SHP77 treated with DMSO at 0.1 percent for 48 hours (cell line): ENCODE results near the gene AQP1.

Experiments used
- DNase-seq: peaks from one replicate; lab custom pipeline; 2025; lab: John Stamatoyannopoulos, UW

The AQP1 gene

DNA sequence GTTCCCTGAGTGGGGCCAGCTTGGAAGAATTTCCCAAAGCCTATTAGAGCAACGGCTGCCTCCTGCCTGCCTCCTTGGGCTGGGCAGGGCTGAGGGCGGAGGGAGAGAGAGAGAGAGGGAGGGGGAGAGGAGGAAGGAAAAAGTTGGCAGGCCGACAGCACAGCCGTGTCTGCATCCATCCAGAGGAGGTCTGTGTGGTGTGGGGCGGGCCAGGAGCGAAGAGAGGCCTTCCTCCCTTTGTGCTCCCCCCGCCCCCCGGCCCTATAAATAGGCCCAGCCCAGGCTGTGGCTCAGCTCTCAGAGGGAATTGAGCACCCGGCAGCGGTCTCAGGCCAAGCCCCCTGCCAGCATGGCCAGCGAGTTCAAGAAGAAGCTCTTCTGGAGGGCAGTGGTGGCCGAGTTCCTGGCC lies at the start of gene AQP1:
TSS of gene AQP1 (plus strand) at position 293 of the 409 bp plus-strand sequence. CDS start at position 350, 57 bp downstream.
- no peak for DNase-seq

DNA sequence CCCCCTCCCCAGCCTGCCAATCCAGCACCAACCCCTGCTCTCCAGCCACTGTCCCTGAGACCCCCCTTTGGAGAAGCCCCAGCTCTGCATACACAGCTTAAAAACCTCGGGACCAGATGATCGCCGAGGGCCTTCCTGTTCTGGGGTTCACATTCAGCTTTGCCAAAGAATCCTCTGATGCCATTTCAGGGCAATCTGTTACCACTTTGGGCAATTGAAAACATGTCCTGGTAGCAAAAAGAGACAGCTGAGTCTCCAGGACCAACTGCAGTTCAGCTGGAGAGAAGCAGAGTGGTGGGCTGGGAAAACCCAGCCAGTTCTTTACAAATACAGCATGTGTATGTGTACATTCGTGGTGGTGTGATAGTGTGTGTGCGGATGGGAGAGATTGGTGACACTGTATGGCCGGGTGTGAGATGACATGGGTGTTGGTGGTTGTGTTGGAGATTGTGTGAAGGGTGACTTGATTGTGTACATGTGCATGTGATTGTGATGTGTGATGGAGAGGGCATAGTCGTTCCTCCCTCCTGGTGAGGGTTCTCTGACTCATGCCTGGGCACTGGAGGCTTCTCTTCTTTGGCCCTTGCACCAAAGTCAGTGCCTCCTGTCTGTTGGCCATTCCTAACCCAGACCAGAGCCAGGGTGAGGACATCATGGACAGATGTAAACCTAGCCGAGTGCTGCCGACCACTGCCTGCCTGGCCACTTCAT lies 48.5 kb upstream of the AQP1 start:
- no peak for DNase-seq

- no peak for DNase-seq
Observed at GRCh38 chr7:30863706-30864035, 48.0 kb upstream of the AQP1 start.

- no peak for DNase-seq
Observed at GRCh38 chr7:30864101-30864500, 47.6 kb upstream of the AQP1 start.

GRCh38 chr7:30865076-30865475 lies 46.6 kb upstream of the AQP1 start:
- no peak for DNase-seq

GRCh38 chr7:30865821-30866220 lies 45.8 kb upstream of the AQP1 start:
- no peak for DNase-seq

DNA sequence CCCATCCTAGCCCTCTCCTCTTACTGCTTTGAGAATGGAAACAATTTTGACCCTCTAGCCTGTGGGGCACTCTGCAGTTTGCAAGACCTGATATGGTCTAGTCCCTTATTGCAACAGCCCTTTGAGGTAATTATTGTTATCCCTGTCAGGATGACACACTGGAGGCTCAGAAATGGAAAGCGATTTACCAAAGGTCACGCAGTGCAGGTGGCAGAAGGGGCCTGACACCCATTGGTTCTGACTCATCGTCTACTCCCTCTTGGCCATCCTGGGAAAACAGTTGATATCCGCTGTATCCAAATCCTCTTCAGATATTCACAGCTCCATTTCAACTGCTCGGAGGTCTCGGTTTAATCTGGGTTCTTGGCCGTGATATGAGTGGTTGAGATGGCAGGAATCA lies 44.7 kb upstream of the AQP1 start:
- DNase-seq: no peak

- DNase-seq: no peak
Observed at GRCh38 chr7:30867483-30867882, 44.2 kb upstream of the AQP1 start.

DNA sequence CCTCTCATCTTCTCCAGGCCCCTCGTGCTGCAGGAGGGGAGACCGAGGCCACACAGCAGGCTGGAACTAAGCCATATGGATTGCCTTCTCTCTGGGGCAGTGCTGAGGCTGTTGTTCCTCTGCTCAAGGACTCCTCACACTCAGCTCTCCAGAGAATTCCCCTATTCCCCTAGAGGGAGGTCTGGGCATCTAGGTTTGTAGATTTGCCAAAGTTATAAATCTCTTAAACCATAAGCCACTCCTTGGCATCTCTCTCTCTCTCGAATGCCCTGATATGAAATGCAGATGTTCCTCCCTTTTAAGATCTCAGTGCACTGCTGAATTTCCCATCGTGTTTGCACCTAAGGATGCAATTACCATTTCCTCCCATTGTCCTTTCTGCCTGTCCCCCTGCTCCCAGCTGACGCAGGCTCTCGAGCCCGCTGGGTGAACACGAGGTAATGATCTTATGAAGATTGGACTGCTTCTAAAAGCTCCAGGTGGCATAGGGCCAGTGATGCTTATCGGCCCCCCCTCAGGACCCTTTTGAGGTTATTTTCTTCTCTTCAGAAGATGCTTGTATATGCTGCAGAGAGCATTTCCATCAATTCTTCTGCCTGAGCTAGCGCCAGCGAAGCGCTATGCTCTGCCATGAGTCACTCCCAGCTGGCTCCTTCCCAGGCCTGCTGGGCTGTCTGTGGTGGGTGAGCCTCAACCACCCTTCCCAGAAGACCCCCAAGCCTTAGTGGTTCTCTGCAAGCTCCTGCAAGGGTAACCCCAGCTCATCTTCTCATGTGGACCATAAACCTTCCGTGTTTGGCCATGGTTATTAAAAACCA lies 41.6 kb upstream of the AQP1 start:
- DNase-seq: no peak

DNA sequence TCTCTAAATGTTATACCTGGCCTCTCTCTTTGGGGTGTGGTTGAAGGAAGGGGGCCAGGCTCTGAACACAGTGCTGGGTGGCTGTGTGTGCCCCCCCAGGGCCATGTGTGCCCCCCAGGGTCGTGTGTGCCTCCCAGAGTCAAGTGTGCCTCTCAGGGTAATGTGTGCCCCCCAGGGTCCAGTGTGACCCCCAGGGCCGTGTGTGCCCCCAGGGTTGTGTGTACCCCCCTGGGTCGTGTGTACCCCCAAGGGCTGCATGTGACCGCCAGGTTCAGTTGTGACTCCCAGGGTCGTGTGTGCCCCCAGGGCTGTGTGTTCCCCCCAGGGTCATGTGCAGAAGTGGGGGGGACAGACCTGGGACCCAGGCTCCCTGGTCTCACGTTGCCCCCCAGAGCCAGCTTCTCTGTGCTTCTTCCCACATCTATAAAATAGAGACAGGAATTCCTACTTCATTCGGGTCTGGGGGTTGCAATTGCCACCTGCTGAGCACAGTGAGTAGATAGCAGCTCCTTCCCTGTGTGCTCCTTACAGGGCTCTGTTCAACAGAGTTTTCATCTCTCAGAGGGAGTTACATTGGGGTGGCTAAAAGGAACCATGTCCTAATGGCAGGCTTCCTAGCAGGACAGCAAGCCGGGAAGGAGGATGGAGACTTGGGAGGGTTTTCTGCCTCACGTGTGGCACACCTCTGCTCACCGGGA lies 40.7 kb upstream of the AQP1 start:
- DNase-seq: no peak

DNA sequence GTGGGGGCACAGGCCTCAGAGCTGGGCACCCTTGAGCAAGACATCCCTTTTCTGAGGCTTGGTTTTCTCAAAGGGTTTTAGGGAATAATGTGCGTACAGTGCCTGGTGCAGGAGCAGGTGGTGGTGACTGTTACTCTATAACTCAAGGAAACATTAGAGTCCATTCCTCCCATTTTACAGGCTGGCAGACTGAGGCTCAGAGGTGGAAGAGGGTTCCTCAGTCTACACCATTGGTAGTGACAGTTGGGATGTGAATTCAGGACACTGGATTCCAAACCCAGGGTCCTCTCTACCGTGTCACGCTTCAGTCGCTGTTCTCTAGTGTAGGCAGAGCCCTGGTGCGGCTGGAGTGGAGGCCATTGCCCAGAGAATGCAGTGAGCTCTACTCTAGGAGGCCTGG lies 40.0 kb upstream of the AQP1 start:
- no peak for DNase-seq

DNA sequence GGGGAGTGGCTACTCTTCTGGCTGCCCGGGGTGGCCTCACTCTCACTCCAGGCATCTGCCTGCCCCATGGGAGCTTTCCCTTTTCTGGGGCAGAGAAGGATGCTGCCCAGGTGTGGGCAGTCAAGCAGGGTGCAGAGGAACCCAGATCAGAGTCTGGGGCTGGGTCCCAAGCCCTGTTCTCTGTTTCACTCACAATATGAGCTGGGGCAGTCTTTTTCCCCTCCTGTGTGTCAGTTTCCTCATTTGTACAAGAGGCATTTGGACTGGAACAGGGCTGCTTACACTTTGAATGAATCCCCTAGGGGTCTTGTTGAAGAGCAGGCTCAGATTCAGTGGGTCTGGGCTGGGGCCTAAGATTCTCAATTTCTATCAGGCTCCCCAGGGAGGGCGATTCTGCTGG lies 38.4 kb upstream of the AQP1 start:
- DNase-seq: no peak

DNA sequence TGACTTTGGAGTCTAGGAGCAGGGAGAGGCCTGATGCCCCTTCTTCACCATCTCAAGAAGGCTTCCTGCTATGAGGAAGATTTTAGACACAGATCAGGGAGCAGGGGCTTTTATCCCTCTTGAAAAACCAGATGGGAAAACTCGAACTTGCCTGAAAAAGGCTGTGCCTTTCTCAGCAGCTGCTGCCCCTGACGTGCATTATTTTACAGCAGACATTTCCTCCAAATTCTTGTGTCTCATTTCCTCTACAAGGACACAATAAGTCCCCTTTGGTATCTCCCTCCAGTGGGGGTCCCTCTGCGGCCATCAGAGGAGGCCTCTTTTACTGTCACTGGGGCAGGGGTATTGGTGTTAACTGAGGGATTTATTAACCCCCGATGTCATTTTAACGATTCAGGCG lies 38.0 kb upstream of the AQP1 start:
- no peak for DNase-seq

GRCh38 chr7:30874656-30875302 lies 36.9 kb upstream of the AQP1 start:
- DNase-seq: no peak

DNA sequence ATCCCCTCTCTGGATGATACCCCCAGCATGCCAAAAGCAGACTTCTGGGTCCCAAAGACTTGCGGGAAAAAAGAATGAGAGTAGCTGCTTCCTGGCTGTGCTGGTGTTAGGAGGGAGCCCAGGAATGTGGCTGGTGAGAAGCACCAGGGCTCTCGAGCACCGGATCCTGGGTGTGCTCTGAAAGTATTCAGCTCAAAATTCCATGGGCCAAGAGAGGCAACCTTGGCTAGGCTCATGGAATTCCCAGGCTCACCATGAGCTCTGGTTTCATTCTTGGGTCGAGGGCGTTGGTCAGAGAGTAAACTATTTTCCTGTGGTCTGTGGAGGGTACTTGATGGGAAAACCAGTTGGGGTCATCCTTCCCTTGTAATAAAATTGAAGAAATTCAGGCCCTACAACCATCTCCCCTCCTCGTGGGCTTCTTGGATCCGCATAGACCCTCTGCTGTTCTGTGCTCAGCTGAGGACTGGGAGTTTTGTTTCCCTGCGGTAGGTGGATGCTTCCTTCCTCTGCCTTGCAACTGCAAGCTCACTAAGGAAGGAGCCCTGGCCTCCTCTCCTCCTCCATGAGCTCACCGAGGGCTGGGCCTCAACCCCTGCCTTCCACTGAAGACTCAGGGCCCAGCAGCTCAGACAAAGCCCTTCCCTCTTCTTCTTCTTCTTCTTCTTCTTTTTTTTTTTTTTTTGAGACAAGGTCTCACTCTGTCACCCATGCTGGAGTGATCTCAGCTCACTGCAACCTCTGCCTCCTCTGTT lies 34.5 kb upstream of the AQP1 start:
- DNase-seq: no peak

DNA sequence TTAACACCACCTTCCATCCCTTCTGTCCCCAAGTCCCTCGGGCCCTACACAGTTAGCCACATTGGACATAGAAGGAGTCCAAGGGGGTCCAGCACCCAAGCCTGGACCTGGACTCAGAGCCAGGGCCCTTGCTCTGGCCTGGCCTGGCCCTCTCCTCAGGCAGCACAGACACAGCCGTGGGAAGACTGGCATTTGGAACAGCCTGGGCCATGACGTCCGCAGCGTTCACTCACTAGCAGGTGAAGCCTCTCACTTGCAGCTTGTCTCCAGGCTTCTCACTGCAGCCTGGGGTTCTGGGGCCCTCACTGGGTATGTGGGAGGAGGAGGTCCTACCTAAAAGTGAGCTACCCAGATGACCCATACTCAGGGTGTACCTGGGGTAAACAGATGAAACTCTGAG lies 33.7 kb upstream of the AQP1 start:
- no peak for DNase-seq

- no peak for DNase-seq
Observed at GRCh38 chr7:30879139-30880124, 32.2 kb upstream of the AQP1 start.

GRCh38 chr7:30880125-30880720 lies 31.4 kb upstream of the AQP1 start:
- DNase-seq: no peak

DNA sequence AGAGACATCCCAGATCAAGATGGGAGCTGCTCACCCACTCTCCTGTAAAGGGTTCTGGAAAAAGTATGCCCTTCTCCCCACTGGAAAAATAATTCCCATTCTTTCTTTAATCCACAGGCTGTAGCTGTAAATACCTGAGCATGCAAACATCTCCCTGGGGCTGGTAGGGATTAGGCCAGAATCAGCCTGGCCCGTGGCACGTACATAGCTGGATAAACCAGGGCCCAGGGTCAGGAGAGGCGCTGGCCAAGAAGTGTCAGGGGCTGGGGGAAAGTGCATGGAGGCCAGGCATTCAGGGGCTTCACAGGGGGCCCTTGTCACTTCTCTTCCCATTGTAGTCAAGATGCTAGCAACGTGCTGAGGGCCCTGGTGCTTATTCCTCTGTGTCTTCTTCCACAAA lies 30.7 kb upstream of the AQP1 start:
- no peak for DNase-seq

DNA sequence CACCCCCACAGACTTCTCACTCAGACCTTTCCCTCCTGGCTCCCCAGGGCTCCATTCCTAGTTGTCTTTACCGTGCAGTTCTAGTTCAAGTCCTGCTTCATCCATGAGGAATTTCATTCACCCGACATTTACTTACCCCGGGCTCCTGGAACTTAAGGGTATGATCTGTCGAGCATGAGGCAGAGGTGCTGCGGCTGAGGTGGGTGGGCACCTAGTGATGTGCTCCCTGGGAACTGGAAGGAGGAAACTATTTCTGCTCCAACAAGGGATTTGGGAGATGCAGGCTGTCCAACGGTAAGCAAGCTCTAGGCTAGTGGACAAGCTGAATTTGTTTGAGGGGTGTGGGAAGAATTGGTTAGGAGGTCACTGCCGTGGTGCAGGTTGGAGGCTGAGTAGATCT lies 30.2 kb upstream of the AQP1 start:
- DNase-seq: no peak
